Activated CD8-positive, alpha-beta memory T cell treated with anti-CD3 and anti-CD28 coated beads for 48 hours (primary cell): Measurements from ENCODE around the gene CASP8.
A peak's percentile ranks its signal among the peaks of the same experiment; 100 is the strongest.
"Not testable (repeated sequence)": the region's sequence is repeated elsewhere in the genome, so short reads cannot be mapped to it uniquely, and the experiment has no call there.

ENCODE experiments used
- DNase-seq, 3 experiments: peaks; one replicate each; pipeline ENCODE4 v3.0.0-alpha.2; 2020; ENCODE audit warnings: low read depth in 2 of 3, low spot score in 2 of 3

CASP8 gene

DNA sequence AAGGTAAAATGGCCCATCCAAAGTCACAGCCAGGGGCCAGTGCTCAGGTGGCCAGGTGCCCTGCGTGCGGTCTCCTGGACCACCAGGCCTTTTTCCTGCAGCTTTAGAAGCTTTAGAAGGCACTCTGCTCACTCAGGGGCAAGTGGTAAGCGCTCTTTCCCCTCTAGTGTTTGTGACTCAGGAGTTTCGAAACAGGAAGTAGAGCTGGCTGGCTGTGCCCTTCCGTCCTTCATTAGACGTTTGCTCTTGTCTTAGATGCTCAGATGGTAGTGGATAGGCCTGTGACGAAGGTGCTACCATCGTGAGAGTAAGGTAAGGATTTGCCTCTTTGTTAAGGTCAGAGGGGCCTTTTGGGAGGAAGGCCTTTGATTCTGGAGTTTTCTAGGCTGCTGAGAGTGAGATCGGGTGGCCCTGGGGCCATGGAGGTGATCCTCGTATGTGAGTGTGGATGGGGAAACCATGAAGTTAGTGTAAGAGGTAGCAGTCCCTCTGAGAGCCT is at the start of gene CASP8:
CASP8 (plus strand) TSS at position 235 of the 499 bp plus-strand sequence. CDS start 5,951 bp downstream, outside the sequence.
- DNase-seq = peak in 2 of 3 experiments; percentile 23 to 28

DNA sequence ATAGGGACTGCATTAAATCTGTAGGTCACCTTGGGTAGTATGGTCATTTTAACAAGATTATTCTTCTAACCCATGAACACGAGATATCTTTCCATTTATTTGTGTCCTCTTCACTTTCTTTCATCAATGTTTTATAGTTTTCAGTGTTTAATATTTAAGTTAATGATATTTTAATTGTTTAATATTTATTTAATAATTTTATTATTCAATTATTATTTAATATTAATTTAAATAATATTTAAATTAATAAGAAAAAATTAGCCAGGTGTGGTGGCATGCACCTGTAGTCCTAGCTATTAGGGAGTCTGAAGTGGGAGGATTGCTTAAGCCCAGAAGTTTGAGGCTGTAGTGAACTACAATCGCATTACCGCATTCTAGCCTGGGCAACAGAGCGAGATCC is 44.4 kb upstream of the CASP8 start:
- DNase-seq = no peak

DNA sequence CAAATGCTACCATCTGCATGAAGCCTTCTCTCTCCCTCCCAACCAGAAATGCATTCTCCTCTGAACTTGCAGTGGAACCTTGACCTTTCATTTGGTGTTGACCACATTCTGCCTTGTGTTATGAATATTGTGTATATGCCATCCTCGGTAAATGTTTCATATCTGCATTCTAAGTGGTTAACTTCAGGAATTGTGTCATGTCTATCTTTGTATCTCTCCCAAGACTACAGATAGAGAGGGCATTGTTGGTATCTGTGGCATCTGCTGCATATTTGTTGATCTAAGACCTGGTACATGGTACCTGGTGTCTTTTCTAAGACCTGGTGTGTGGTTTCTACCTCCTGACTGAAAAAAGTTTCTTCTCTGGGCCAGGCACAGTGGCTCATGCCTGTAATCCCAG is 43.4 kb upstream of the CASP8 start:
- DNase-seq = no peak

DNA sequence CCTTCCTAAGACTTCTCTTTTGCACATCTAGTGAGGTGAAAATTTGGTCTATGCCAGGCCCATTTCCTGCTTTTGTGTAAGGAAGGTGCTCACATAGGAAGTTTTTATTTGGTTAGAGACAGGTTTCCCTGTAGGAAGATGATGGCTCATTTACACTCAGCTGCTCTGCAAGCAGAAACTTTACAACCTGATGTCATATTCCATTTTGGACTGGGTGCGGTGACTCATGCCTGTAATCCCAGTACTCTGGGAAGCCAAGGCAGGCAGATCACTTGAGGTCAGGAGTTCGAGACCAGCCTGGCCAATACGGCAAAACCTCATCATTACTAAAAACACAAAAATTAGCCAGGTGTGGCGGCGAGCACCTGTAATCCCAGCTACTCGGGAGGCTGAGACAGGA is 41.6 kb upstream of the CASP8 start:
- no peak for DNase-seq

DNA sequence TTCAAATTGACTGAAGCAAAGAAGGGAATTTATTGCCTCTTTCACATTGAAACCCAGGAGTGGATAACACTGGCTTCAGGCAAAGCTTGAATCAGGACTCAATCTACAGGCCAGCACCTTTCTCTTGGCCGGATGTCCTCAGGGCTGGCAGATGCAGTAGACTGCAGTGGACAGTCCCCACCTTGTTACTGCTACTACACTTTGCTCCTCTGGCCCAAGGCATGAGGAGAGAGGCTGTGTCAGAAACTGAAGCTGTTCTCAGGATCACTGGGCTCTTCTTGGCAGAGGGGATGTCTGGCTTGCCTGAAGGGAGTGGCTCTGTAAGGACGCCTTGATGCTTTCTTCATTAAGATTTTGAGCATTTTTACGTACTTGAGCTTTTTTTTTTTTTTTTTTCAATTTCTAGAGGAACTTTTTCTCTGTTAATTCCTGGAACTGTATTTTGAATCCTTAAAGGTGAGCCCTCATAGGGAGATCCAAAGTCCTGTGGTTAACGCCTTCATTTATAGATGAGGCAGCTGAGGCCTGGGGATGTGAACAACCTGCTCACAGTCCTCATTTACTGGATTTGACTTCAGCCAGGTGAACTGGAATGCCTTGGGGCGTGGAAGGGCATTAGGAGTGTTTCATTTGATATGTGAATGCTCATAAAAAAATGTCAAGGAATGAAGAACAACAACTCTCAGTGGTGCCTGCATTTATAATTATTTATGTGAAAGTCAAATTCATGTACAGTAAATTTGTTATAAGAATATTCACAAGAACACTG is 40.8 kb upstream of the CASP8 start:
- DNase-seq = no peak

DNA sequence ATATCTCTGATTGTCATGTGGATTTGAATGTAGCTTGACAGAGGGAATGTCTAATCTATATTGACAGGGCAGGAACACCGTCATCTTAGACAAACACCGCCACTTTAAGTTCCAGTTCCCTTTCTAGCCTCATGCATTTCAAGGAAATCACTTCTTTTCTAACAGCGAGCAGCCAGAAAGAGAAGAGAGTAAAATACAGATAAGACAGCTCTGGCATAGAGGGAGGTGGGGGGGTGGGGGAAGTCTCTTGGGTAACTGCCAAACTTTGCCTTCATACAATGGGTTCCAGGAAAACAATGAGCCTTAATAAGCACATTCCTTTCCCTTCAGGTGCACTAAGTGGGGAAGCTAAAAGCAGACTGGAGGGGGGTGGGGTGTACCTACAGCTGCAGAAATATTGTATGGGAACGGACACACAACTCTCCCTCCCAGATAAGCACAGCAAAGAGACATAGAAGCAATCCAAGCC is 40.2 kb upstream of the CASP8 start:
- no peak for DNase-seq

DNA sequence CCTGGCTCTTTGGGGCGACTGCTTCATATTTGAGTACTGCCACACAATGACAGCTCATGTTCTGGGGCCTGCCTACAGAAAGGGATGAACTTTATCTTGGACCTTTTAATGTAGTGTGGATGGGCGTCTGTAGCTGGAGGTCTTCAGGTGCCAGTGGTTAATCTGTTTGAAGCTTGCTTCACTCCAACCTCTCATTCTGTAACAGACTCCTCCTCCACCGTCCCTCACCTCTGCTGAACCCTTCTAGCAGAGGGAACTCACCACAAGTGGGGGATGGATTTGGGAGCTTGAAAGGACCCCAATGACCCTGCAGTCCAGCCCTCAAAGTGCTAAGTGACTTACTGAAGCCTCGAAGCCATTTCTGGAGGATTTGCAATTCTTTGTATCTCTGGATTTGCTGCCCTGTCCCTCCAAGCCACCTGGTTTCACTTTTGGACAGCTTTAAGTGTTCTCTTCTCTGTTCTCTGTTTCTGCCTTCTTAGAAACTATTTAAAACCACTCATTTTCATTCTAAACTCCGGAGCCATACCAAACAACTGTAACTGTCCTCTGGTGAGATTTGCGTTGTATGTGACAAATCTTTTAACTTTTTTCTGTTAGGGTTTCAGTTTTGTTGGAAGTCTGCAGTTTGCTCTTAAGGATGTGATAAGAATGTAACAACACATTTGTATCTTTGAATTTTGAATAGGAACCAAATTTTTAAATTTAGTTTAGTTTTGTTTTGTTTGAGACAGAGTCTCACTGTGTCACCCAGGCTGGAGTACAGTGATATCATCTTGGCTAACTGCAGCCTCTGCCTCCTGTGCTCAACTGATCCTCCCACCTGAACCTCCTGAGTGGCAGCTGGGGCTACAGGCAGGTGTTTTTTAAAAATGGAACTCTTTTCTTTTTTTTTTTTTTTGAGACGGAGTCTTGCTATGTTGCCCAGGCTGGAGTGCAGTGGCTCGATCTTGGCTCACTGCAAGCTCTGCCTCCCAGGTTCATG is 37.0 kb upstream of the CASP8 start:
- no peak for DNase-seq

DNA sequence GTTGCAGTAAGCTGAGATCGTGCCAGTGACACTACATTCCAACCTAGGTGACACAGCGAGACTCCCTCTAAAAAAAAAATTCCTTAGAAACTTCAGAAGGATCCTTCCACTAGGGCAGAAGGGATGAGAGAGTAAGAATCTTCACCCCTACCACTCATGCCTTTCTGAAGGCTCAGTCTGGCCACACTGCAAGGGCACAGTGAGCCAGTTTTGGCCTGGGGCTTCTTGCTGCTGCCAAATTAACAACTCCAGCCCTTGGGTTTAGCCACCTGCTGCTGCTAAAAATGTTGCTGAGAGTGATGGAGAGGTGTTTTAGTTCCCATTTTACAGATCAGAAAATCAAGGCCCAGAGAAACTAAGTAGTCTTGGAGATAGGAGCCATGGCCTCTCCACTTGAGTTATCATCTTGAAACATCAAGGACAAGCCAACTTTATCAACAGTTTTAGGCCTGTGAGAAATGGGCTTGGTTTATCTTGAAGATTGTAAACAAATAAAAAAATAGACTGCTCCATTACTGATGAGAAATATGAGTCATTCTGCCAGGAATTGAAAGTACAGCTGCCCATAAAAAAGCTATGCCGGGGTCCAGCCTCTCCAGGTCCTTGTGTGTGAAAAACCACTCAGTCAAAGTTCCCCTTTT is 31.9 kb upstream of the CASP8 start:
- no peak for DNase-seq

DNA sequence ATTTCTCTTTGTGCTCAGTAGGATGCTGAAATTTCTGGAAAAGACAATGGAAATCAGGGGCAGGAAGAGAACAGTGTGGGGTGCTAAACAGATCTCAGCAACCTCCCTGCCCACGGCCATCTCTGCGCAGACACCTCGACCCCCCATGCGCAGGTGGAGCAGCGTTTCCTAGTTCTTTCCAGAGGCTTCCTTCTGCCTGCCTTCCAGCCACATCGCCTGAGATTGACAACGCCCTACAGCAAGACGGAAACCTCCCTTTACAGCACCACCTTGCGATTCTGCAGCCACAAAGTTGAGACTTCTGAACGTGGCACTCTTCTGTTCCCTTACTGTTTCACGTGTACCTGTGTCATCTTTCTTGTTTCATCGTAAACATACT is 31.4 kb upstream of the CASP8 start:
- DNase-seq = no peak

DNA sequence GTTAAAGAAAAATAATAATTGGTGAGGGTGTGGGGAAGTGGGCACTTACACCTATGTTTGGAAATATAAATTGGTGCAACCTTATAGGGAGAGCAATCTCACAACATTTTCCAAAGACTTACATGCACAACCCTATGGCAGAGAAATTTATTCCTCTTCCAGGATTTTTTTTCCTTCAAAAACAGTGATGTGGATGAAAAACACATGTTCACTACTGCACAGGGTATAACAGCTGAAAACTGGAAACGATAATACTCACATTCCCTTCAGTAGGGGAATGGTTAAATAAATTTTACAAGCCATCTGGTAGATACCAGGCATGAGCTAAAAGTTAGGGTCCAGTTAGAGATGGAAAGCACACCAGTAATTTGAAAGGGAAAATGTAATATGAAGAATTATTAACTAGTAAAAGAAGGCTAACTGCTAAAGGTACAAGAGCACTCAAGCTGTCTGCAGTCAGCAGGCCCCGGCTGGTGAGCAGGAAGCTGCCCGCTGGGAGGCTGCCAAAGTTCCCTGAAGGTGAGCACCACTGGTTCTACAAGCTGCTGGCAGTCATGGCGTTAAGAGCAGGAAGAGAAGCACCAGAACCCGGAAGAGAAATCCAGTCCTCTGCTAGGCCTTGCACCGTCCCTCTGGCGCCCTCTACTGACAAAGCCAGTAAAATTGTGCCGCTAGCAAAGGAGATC is 28.4 kb upstream of the CASP8 start:
- DNase-seq = peak; percentile 69 to 93 (median 78)

DNA sequence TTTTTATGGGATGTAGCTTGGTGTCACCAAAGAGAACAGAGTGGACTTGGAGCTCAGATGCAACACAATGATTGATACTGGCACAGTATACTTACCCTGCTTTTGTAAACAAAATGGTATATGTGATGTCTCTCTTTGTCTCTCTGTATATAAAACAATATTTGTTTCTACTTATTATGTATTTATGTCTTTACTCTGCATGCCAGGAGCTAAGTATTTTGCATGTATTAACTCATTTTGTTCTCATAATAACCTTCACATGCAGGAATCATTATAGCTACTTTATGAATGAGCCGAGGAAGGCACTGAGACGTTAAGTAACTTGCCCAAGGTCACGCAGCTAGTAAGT is 27.9 kb upstream of the CASP8 start:
- no peak for DNase-seq

DNA sequence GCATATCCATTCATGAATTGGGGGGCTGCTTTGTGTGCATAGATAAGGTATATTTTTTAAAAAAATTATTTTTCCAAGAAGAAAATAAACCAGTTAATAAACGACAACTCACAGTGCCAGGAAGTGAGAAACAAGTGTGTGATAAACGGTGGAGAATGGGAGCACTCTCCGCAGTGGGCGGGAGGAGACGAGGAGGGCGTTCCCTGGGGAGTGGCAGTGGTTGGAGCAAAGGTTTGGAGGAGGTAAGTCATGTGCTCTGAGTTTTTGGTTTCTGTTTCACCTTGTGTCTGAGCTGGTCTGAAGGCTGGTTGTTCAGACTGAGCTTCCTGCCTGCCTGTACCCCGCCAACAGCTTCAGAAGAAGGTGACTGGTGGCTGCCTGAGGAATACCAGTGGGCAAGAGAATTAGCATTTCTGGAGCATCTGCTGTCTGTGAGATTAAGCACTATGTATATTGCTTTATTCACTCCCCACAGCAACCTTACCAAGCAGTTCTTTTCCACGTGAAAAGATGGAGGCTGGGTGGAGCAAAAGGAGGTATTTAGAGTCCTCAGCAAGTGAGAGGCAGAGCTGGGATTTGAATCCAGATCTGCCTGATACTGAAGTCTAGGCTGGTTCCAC is 27.0 kb upstream of the CASP8 start:
- DNase-seq = peak; percentile 47 to 70 (median 54)

DNA sequence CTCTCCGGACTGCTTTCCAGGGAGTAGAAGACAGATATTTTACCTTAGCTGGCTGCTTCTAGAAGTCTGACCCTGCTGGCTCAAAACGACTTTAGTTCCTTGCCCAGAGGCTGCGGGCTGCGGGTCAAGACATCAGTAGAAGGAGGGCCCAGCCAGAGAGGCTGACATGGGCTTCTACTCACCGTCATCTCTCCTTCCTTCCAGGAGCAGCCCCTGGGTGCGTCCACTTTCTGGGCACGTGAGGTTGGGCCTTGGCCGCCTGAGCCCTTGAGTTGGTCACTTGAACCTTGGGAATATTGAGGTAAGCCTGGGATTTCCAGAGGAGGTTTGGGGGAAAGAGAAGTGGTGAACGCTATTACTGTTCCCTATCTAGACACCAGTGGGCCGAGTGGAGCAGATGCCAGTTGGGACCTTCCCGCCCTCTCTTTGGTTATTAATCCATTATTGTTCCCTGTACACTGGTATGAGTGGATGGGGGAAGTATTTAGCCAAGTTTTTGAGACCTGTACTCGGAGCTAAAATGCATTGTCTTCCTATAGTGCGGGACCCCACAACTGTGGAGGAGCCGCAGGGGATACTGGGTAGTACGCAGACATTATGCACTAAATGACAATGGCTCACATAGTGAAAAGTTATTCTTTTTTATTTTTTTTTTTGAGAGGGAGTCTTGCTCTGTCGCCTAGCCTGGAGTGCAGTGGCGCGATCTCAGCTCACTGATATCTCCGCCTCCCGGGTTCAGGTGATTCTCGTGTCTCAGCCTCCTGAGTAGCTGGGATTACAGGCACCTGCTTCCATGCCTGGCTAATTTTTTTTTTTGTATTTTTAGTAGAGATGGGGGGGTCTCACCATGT is 26.3 kb upstream of the CASP8 start:
- DNase-seq = peak in 1 of 3 experiments; percentile 12

DNA sequence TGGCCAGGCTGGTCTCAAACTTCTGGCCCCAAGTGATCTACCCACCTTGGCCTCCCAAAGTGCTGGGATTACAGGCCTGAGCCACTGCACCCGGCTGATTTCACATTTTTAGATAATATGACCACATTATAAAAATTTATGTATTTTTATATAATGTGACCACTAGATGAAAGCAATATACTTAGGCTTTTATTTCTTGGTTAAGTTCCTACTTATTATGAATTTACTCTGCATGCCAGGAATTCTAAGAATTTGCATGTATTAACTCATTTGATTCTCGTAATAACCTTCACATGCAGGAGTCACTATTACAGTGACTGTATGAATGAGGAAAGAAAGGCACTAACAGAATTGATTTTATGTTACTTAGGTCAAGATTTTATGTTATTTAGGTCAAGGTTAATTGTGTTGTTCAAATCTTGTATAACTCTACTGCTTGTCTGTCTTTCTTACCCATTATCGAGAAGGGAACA is 25.6 kb upstream of the CASP8 start:
- DNase-seq = no peak

DNA sequence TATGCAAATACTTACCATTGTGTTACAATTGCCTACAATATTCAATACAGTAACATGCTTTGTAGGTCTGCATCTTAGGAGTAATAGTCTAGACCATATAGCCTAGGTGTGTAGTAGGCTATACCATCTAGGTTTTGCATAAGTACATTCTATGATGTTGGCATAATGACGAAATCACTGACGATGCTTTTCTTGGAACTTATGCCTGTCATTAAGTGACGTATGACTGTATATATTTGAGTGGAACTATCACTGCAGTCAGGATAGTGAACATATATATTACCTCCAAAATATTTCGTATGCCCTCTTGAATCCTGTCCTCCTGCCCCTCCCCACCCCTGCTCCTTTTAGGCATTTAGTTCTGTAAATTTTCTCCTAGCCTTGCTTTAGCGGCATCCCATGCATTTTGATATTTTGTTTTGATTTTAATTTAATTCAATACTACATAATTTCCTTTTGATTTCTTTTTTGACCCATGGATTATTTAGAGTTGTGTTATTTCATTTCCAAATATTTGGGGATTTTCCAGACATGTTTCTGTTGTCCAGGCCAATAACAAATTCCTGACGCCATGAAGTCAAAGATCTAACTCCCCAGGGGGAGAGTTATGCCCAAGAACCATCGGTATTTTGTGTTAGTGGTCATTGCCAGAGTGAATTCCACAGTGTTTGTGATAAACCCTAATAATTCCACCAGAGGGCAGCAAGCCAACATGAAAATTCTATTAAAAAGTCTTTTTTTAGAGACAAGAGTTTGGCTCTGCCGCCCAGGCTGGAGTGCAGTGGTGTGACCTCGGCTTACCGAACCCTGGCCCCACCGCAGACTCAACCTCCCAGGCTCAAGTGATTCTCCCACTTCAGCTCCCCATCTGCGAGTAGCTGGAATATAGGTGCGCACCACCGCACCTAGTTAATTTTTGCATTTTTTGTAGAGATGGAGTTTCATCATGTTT is 24.2 kb upstream of the CASP8 start:
- DNase-seq = no peak

DNA sequence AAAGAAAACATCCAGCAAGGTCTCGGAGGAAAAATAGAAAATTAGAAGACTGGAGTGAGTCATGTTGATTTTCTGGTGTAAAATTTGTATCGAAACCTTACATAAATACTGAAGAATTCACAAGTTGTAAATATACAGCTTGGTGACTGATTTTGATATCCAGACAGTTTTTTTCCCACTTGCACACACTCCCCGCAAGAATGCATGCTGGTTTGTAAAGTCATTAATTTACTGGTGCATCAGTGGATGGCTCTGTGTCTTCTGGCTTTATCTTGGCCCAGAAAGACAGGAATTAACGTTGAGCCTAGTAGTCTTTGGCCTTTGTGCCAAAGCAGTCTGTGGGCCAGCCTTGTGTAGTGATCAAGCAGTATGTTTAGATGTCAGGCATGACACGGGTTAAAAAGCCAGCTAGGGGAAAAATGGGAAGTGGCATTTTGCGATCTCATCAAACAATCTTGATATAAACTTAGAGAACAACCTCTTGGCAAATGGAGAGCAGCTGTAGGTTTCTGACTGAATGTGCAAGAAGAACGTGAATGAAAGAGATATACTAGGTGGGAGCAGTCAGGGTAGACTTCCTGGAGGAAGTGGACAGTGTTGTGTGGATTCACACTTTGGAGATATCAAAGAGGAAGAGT is 22.7 kb upstream of the CASP8 start:
- DNase-seq = no peak

DNA sequence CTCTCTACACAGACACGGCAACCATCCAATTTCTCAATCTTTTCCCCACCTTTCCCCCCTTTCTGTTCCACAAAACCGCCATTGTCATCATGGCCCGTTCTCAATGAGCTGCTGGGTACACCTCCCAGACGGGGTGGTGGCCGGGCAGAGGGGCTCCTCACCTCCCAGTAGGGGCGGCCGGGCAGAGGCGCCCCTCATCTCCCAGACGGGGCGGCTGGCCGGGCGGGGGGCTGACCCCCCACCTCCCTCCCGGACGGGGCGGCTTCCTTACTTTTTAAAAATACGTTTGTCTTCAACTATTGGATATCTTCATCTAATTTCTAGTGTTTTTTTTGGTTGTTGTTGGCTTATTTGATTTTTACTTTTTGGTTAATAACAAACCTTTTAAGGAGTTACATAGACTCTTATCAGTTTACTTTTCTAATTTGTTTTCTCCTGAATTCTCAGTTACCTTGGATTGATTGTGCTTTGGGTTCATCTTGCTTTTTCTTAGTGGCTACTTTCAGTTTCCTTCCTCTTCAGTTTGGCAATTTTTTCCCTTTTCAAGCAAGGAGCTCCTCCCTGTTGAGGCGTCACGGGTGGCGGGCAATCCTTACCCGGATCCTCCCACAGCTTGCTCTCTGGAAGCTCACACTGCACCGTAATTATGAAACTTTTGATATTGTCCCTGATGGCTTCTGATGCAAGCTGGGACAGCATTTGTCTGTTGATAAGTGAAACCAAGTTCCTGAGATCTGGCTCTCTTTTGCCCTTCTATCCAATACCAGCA is 21.0 kb upstream of the CASP8 start:
- DNase-seq = not testable (repeated sequence)
